NOMO-1 (cell line): ENCODE data around the gene IGFBP4.

Source experiments
- DNase-seq, 2 experiments: peaks; one replicate each; lab custom pipeline; 2025; ENCODE audit not compliant: unreplicated experiment in 2 of 2; lab: John Stamatoyannopoulos, UW

Gene IGFBP4

DNA sequence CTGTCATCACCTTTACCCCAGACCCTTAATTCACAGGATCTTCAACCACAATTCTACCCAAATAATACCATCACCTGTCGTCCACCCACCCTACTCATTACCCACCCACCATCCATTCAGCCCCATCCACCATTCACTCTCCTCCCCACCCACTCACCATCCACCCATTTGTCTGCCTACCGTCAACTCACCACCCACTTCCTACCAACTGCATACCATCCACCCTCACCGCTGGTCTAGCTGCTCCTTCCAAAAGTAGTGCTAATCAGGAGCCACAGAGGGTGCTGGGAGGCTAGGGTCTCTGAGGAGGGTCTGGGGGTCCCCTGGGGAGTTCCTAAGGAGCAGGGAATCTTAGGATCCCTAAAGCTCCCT is 12.0 kb upstream of the IGFBP4 start:
- DNase-seq = no peak

DNA sequence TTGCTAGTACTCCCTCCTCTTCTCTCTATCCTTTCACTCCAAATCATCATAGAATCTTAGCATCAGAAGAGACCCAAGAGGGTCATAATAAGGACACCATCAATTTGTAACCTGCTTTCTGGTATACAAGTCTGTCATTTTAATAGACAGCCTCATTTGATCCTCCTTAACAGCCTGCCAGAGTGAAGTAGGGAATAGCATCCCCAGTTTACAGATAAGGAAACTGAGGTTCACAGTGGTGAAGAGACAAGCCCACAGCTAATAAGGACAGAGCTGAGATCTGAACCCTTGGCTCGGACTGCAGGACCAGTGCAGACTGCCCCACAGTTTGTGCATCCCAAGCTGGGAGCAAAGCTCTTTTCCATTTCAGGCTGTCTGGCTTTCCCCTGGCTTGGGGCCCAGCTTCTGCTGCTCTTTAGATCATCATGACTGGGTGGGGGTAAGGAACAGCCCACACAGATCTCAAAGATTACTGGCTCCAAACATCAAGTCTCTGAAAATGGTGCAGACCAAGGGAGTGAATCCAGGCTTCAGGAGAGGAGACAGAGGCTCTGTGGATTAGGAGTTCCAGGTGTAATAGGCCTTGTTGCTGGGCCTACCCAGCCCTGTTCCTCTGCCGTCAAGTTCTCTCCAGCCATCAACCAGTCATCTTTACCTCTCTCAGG is 10.3 kb upstream of the IGFBP4 start:
- DNase-seq = no peak

DNA sequence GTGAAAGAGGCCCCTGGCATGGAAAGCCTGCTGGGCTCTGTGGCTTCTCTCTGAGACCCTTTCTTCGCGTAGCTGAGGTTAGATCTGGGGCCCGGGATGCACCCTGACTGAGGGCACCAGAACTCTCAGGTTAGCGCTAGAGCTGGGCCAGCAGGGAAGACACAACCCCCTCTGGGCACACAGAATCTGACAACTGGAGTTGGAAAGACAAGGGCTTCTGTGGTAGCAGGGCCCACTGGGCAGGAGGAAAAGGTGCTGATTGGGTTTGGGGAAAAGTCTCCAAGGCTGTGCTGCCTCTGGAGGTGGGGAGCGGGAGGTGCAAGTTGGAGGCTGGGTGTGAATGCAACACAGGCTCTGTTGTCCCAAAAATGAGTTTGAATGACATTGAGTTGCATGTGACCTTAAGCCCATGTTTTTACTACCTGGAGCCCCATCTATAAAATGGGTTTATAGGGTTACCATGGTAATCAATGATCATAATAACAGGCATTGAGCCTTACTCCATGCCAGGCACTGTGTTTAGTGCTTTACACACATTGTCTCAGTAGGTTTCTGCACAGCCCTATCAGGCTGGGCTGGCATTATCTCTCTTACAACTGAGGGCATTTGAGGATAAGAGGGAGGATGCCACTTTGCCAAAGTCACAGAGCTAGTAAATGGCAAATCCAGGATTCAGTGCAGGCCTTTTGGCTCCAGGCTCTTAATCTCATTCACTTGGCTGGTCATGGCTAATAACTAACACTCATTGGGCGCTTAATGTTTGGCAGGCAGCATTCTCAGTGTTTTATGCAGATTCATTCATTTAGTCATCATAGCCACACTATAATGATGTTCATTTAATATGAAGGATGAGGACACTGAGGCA is 9.5 kb upstream of the IGFBP4 start:
- DNase-seq = peak; percentile 9 to 11

DNA sequence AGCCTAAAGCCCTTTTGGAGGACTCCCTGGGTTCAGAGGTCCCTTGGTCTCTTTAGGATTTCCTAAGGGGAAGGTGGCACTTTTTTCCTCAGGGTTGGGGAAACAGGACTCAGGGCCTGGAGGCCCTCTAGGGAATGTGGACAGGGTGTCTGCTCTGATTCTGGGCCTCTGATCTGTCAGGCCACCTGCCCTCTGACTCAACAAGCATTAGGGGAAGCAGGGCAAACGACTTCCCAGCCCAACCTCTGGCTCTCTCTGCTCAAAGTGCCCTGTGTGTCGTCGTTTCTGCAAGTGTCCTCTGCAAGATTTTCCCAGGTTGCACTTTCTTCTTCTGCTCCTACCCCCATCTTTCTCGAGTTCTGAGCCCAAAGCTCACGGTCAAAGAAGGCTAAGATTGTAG is 6.6 kb upstream of the IGFBP4 start:
- DNase-seq = peak; percentile 29 to 45

DNA sequence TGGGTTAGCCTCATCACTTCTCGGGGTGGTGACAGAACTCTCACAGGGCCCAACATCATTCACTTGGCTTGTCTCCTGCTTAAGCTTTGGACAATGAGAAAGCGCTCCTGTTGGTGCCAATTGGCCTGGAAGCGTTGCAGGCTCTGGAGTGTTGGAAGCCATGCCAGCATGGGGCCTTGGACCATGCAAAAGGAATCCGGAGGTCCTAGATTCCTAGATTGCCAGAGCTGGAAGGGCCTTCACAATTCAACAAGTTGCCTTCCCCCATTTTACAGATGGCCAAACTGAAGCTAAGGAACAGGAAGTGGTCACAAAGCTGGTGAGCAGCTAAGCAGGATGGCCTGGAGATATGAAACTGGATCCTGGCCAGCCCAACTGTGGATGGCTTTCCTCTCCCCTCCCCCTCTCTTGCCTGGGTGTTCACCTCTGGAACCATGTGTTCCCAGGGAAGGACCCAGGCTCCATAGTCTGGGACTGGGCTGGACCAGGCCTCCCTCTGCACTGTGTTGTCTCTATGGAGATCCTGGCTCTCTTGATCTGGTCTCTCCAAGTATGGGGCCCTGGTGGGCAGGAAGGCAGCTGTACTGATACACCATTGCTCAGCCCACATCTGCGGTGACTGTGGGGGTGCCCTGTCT is 6.0 kb upstream of the IGFBP4 start:
- no peak for DNase-seq

DNA sequence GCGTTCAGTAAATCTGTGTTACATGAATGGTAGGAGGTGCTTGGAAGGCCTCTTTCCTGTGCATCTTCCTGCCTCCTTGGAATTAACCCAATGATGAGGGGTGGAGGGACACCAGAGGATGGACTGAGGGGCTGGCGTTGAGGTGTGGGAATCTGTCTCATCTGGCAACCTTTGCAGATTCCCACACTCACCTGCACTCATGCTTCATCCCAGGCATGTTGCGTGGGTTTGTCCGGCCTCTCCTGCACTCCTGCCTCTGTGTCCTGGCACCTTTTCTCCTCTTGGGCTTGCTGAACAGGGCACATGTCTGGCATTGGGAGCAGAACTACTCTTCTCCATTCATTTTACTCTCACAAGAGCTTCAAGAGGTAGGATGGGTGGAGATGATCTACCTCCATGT is 3.1 kb upstream of the IGFBP4 start:
- DNase-seq = no peak

DNA sequence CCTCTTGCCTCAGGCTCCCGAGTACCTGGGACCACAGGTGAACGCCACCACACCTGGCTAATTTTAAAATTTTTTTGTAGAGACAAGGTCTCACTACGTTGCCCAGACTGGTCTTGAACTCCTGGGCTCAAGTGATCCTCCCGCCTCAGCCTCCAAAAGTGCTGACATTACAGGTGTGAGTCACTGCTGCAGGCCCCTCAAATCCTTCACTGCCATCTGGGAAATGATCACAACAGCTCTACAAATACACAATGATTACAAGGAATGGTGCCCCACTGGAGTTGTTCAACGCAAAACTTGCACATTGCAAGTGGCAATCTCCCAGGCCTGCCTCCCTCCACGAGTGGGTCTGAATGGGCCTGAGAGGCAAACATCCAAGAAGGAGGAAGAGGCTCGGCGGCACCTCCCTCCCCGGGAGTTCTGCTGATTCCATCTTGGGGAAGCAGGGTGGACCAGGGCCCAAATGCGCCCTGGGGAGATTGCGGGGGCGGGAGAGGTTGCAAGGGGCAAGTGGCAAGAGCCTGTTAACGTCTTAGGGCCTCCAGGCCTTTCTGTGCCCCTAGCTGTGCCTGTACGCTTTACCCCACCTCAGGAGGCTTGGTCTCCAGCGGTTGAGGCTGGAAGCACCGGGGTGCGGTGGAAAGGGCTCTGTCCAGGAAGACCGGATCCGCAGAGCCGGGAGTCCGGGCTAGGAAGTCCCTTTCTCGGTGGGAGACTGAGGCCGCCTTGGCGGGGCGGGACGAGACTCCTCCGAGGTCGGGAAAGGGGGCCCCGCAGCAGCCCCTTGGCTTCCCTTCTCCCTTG is 656 bp upstream of the IGFBP4 start:
- DNase-seq = no peak

DNA sequence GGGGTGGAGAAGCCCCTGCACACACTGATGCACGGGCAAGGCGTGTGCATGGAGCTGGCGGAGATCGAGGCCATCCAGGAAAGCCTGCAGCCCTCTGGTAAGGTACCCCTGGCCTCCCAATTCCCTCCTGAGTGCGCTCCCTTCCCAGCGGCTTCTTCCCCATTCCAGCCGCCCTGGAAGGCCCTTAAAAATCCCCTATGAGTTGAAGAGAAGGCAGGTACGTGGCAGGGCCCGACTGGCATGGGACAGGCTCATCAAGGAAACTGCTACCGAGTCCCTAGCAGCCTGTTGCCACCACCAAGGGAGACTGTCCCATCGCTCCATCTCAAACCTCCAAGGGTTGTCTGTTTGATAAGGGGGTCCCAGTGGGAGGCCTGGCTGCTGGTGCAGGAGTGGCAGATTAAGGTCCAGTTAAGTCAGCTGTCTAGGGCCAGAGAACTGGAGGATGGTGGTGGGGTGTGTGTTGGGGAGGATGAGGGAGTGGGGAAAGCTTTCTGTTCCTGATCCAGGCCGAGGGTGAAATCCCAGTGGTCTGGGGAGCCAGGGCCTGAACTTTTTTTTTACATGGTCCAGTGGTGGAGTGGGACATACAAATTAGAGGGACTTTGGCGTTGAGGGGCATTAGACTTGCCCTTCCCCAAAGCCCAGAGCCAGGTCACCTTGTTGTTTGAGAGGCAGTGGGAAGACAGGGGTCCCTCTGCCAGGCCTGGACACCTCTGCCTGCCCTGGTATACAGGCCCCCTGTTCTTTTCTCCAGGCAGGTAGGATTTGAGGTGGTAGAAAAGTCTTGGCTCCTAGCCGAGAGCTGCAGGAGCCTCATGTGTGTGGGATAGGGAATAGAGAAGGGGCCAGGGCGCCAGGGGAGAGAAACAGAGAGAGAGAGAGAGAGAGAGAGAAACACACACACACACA is 994 bp downstream of the IGFBP4 start:
- DNase-seq = no peak

DNA sequence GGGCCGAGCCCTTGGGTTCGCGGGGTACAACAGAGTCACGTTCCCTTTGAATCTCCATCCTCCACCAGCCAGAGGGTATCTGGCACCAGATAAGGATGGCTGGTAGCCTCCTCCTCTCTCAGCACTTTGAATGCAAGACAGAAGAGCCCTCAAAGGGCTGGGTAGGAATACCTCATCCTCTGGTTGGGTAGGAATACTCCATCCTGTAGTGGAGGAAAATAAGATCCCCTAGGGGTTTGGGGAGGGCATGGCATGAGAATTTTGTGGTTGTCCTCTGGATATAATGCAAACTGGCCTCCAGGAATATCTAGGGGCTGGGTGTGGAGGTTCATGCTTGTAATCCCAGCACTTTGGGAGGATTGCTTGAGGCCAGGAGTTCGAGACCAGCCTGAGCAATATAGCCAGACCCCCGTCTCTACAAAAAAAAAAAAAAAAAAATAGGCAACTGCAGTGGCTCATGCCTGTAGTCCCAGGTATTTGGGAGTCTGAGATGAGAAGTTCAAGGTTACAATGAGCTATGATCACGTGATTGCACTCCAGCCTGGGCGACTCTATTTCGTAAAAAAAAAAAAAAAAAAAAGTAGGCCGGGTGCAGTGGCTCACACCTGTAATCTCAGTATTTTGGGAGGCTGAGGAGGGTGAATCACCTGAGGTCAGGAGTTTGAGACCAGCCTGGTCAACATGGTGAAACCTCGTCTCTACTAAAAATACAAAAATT is 2.7 kb downstream of the IGFBP4 start:
- DNase-seq = no peak

DNA sequence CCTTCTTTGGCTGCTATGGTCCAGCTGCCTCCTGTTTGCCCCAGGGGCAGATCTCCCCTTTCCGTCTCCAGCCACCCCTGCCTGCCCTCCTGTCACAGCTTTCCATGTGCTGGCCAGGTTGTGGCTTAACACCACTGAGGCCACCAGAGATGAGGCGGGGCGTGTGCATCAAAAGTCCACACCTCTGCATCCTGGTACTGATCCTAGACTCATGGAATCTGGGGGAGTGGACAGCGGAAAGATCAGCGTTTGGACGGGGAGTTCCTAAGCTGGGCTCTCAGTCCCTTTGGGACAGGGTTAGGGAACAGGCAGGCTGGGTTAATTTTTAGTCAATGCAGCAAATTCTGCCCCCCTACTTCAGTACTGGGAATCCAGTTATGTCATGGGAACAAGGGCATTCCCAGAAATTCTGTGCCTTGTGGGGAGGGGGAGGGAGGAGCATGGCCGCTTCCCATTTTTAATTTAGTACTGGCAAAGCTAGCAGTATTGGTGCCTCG is 3.9 kb downstream of the IGFBP4 start:
- DNase-seq = no peak

DNA sequence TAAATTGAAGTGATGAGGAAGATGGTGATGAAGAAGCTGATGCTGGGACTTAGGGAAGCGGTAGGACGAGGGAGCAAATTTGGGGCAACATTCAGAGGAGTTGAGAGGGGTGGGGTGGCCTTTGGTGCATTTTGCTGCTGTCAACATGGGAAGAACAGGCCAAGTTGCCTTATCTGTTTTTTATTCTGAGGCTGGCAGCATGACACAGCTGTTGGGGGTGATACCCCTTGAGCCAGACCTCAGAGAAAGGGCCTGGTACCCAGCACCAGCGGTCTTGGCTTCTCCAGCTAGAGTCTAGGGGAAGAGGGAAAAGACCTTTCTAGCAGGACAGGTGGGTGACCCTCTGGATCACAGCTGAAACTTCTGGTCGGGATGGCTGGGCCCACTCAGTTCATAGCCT is 4.6 kb downstream of the IGFBP4 start:
- DNase-seq = no peak

DNA sequence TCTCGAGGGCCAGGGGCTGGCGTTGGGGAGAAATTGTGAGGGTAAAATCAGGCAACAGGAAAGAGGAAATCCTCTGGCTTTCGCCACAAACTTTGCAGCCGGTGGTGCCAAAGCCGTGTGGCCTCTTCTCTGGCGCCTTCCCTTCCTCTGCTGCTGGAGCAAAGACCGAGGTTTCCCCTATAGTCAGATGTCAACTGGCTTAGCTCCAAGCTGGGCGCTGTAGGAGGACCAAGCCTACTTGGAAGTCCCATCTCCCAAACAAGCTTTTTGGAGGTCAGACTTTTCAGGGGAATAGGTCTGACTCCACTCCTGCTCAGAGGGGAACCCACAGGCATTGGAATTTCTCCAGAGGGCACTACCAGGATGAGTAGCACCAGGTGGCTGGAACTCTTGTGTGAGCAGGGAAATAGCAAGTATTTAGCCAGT is 5.0 kb downstream of the IGFBP4 start:
- DNase-seq = peak; percentile 33 to 42

DNA sequence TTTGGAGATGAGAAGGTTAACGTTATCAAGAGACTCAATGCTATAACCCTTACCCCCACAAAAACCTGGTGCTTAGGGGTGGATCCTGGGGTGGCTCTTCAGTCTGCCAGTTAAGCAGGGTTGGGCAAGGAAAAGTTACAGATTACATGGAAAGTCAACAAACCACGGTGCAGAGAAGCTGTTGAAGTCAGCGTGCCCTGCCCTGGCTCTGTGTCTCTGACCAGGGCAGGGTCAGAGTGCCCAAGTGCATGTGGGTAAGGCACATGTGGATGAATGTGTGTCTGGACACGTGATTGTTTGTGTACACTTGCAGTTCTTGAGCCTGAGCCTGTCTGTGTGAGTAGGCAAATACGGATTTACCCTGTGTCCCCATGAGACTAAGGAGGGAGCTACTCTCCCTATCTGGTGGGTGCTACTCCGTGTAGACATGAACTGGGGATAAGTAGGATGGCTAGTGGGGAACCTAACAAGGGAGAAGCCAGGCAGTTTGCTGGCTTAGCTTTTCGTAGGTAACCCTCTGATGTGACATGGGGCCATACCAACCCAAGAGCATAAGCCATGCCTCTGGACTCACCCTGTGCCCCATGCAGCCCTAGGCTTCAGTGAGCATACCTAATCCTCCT is 5.5 kb downstream of the IGFBP4 start:
- no peak for DNase-seq

DNA sequence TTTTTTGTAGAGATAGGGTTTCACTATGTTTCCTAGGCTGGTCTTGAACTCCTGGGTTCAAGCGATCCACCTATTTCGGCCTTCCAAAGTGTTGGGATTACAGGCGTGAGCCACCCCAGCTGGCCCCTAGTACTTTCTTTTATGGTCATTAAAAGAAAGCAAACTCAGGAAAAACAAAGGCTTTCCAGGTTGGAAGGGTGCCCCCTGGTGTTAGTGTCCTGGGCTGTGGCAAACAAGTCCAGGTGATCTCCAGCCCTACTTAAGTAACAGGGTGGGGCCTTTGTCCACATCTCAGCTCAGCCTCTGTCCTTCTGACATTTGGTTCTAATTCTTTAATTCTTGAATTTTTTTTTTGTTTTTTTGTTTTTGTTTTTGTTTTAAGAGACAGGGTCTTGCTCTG is 6.9 kb downstream of the IGFBP4 start:
- DNase-seq = peak; percentile 6 to 16

DNA sequence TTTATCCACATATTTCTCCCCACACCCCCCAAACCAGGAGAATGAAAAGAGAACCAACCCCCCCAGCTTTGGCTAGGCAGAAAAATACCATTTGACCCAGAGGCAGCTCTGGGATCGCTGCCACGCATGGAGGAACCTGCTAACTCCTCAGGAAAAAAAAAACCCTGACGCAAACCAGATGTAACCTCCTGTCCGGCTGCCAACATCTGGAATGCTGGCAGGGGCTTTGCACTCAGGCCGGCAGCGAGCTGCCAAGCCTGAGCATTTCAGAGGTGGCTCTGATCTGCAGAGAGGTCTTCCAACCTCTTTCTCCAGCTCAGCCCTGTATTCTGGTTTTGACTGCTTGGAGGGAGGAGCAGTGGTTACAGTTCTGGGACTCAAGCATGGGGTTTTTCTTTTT is 8.2 kb downstream of the IGFBP4 start:
- DNase-seq = no peak

DNA sequence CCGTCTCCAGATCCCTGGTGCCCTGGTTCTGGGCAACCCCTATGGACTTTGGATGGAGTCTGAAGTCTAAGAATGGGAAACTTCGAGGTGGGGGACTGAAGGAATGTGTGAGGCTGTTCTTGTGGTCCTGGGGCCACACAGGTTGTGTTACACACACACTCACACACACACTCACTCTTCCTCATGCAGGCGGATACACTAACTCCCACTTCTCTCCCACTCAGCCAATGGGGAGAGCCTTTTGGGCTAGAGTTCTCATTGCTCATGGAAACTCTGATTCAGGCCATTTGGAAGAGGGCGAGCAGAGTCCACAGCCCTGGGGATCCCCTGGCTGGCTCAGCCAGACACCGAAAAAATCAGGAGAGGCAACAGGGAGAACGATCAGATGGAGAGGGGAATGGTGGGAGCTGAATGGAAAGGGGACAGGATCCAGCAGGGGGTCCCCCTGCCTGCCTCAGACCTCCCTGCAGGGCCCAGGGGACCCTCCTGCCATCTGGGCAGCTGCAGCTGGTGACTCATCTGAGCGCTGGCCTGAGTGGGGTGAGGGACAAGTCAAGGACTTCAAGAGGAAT is 9.1 kb downstream of the IGFBP4 start:
- no peak for DNase-seq

DNA sequence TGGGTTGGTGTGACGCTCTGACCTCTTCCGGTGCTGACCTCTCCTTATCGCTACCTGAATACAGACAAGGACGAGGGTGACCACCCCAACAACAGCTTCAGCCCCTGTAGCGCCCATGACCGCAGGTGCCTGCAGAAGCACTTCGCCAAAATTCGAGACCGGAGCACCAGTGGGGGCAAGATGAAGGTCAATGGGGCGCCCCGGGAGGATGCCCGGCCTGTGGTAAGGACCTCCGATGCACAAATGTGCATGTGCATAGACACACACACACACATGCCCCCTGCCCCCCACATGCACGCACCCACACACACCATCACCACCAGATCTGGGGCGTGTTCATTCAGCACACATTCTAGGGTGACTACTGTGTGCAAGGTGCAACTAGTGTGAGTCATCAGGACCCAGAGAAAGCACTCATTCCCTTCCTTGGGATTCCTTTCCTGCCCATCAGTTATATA is 9.7 kb downstream of the IGFBP4 start:
- DNase-seq = no peak

DNA sequence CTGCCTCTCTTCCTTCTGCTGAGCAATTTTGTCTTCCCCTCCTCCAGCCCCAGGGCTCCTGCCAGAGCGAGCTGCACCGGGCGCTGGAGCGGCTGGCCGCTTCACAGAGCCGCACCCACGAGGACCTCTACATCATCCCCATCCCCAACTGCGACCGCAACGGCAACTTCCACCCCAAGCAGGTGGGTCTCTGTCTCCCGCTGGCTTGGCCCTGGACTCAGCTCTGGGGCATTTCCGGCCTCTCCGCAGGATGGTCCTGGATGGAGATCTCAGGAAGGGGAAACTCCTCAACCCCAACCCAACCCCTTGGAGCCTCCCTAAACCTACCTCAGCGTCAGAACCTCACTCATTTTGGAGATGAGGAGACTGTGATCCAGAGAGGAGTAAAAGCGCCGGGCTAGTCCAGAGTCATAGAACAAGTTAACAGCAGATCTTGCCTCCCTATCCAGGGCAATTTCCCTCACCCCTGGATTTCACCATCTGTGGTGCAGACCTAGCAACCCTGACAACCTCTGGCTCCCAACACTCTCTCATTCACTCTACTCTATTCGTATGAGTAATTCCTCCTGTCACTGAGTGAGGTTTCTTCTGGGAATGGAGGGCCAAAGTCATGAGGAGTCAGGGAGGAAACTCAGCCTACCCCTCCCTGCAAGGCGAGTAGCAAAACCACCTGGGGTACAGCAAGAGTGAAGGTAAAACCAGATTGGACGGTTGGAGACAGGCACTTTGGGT is 10.8 kb downstream of the IGFBP4 start:
- no peak for DNase-seq
